Left ventricle myocardium superior (tissue), 1 donor: ENCODE measurements around the gene MYO16. TPM values are rescaled to one million over a fixed set of nuclear protein-coding genes. Genes with fewer than 3 reads are reported as not detected.

Experiments
- ATAC-seq: fragments of 200-7000 bp; cut with Tn5 transposase; one replicate; pipeline ENCODE4 v1.9.1; 2020; ENCODE audit warnings: mild to moderate bottlenecking, moderate library complexity
- DNase-seq: peaks from one replicate; pipeline ENCODE4 v3.0.0-alpha.2; 2020
- intact Hi-C: fragments of 100-400 bp; cut with micrococcal nuclease; formaldehyde crosslinking; loops from one replicate; pipeline ENCODE4 v1.11.0; 2022
- total RNA-seq: library from RNA; stranded (reverse); fragmentation: NEBNext Ultra II Directional; extraction: Animal tissue kit (Norgen Biotek cat#: 25700); gene quantifications from one replicate; pipeline ENCODE4 v1.2.1, GENCODE V29; 2021
- donor health status: DM: no; HTN: yes; CAD: no; lungs with severe emphysema.

MYO16 gene
- total RNA-seq, 1 donor from 2014 or later = 0.74 TPM

- ATAC-seq = no peak
- no peak for DNase-seq
- intact Hi-C loops = no loop called here
Observed at GRCh38 chr13:108656742-108657141, 27.3 kb downstream of the MYO16 start.

GRCh38 chr13:108657519-108657918 lies 28.1 kb downstream of the MYO16 start:
- DNase-seq = no peak
- intact Hi-C loops = no loop called here
- no peak for ATAC-seq

GRCh38 chr13:108662528-108662927 lies 33.1 kb downstream of the MYO16 start:
- DNase-seq (no peak), ATAC-seq (no peak)
- intact Hi-C loops = no loop called here

GRCh38 chr13:108663710-108664109 lies 34.3 kb downstream of the MYO16 start:
- DNase-seq = no peak
- ATAC-seq = no peak
- intact Hi-C loops = no loop called here

GRCh38 chr13:108667205-108667604 lies 37.8 kb downstream of the MYO16 start:
- ATAC-seq (no peak), DNase-seq (no peak)
- intact Hi-C loops = no loop called here

GRCh38 chr13:108669381-108669780 lies 40.0 kb downstream of the MYO16 start:
- no peak for DNase-seq
- no peak for ATAC-seq
- intact Hi-C loops = no loop called here

GRCh38 chr13:108674346-108674745 lies 44.9 kb downstream of the MYO16 start:
- no peak for DNase-seq
- ATAC-seq = no peak
- intact Hi-C loops = no loop called here

GRCh38 chr13:108674771-108675170 lies 45.4 kb downstream of the MYO16 start:
- DNase-seq (no peak), ATAC-seq (no peak)
- intact Hi-C loops = no loop called here

- intact Hi-C loops = no loop called here
- ATAC-seq (no peak), DNase-seq (no peak)
Observed at GRCh38 chr13:108676620-108677019, 47.2 kb downstream of the MYO16 start.

GRCh38 chr13:108677806-108678205 lies 48.4 kb downstream of the MYO16 start:
- no peak for DNase-seq
- intact Hi-C loops = no loop called here
- ATAC-seq = no peak

GRCh38 chr13:108680011-108680410 lies 50.6 kb downstream of the MYO16 start:
- intact Hi-C loops = no loop called here
- DNase-seq = no peak
- no peak for ATAC-seq

- ATAC-seq (no peak), DNase-seq (no peak)
- intact Hi-C loops = no loop called here
Observed at GRCh38 chr13:108681986-108682575, 52.7 kb downstream of the MYO16 start.

GRCh38 chr13:108682714-108683113 lies 53.3 kb downstream of the MYO16 start:
- intact Hi-C loops = no loop called here
- ATAC-seq (no peak), DNase-seq (no peak)

GRCh38 chr13:108686027-108686426 lies 56.6 kb downstream of the MYO16 start:
- no peak for DNase-seq
- ATAC-seq = no peak
- intact Hi-C loops = no loop called here

GRCh38 chr13:108690726-108691125 lies 61.3 kb downstream of the MYO16 start:
- intact Hi-C loops = no loop called here
- ATAC-seq (no peak), DNase-seq (no peak)

- ATAC-seq (no peak), DNase-seq (no peak)
- intact Hi-C loops = no loop called here
Observed at GRCh38 chr13:108700422-108701170, 71.2 kb downstream of the MYO16 start.

GRCh38 chr13:108702171-108702570 lies 72.8 kb downstream of the MYO16 start:
- DNase-seq (no peak), ATAC-seq (no peak)
- intact Hi-C loops = no loop called here

- ATAC-seq = no peak
- no peak for DNase-seq
- intact Hi-C loops = no loop called here
Observed at GRCh38 chr13:108705031-108705430, 75.6 kb downstream of the MYO16 start.

- no peak for DNase-seq
- ATAC-seq = no peak
- intact Hi-C loops = no loop called here
Observed at GRCh38 chr13:108707584-108707983, 78.2 kb downstream of the MYO16 start.

GRCh38 chr13:108708921-108709320 lies 79.5 kb downstream of the MYO16 start:
- no peak for ATAC-seq
- no peak for DNase-seq
- intact Hi-C loops = no loop called here

GRCh38 chr13:108711386-108711785 lies 82.0 kb downstream of the MYO16 start:
- intact Hi-C loops = no loop called here

More at GRCh38 chr13:108711386-108711785, 82.0 kb downstream of the MYO16 start:
- ATAC-seq (no peak), DNase-seq (no peak)
